ENCODE measurements around the gene CCSER1. TPM values are rescaled to one million over a fixed set of nuclear protein-coding genes. Genes with fewer than 3 reads are reported as not detected.
"Not testable (repeated sequence)": the region's sequence is repeated elsewhere in the genome, so short reads cannot be mapped to it uniquely, and the experiment has no call there.

CCSER1 gene
- total RNA-seq, 1 experiment from 2014 or later: 5.9 TPM

DNA sequence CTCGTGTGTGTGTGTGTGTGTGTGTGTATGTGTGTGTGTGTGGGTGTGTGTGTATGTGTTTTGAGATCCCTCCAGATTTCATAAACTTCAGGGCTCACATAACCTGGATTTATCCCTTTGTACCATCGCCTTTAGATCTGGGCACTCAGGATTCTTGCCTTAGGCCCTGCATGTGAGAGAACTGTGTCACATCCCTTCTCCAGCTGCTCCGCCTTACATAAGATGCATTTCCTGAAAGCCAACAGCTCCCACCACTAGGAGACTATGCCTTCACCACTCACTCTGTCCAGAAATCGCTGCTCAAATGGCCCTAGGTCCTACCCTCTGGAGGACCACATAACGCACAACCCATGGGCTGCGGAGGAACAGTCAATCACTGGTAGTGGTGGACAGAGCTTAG is 348.8 kb downstream of the CCSER1 start:
- TF ChIP-seq CTCF (conservative IDR thresholded peaks at IDR 0.05) (no peak), EZH2 (IDR thresholded peaks at IDR 0.05; ENCODE audit: low read depth) (no peak)
- Histone ChIP-seq H3K79me2 (ENCODE audit: low read depth) (no peaks in the 10 kb centered on the region), H3K4me2 (no peak overlapping the region), H3K9me3 (ENCODE audit: insufficient read depth, low read depth) (no peaks in the 10 kb centered on the region), H3K4me1 (replicated peaks; ENCODE audit: insufficient read depth) (no peaks in the 10 kb centered on the region), H3K4me3 (no peak overlapping the region), H2AFZ (no peak overlapping the region), H3F3A (ENCODE audit: insufficient read depth, low read depth) (no peaks in the 10 kb centered on the region), H3K36me3 (ENCODE audit: low read depth) (no peaks in the 10 kb centered on the region), H3K27me3 (ENCODE audit: insufficient read depth, low read depth) (no peaks in the 10 kb centered on the region), H3K9me2 (ENCODE audit: insufficient read depth) (no peaks in the 10 kb centered on the region), H3K27ac (no peak overlapping the region), H4K20me1 (ENCODE audit: insufficient read depth) (no peaks in the 10 kb centered on the region)
- CTCF ChIA-PET: no interaction called here
- POLR2A ChIA-PET (ENCODE audit: unreplicated experiment): no interaction called here
- no TSS peak for BruUV-seq (replicated peaks)
- no peak for DNase-seq
- intact Hi-C loops (cut with micrococcal nuclease; ENCODE audit: unreplicated experiment): no loop called here

DNA sequence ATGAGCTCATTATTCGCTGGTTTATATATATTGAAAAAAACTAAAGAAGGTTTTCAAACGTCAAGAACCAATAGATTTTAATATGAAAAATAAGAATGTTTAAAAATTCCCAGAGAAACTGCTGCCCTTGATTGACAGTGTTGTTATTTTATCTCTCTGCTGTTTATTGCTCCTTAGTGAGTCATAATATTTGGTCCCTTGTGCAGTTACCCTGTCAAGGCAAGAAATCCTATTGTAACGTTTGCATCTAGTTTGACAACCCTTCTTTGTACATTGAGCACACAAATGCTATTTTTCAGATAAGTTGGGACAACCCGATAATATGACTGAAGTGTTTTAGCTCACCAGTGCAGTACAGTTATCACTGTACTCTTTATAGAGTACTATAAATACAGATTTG is 349.4 kb downstream of the CCSER1 start:
- intact Hi-C loops (cut with micrococcal nuclease; ENCODE audit: unreplicated experiment): no loop called here
- Histone ChIP-seq H3K9me2 (ENCODE audit: insufficient read depth) (no peaks in the 10 kb centered on the region), H3K27ac (no peak overlapping the region), H3K36me3 (ENCODE audit: low read depth) (no peaks in the 10 kb centered on the region), H3K4me3 (no peak overlapping the region), H3K9me3 (ENCODE audit: insufficient read depth, low read depth) (no peaks in the 10 kb centered on the region), H4K20me1 (ENCODE audit: insufficient read depth) (no peaks in the 10 kb centered on the region), H3K4me1 (replicated peaks; ENCODE audit: insufficient read depth) (no peaks in the 10 kb centered on the region), H3K79me2 (ENCODE audit: low read depth) (no peaks in the 10 kb centered on the region), H2AFZ (no peak overlapping the region), H3K27me3 (ENCODE audit: insufficient read depth, low read depth) (no peaks in the 10 kb centered on the region), H3F3A (ENCODE audit: insufficient read depth, low read depth) (no peaks in the 10 kb centered on the region), H3K4me2 (no peak overlapping the region)
- ChIA-PET POLR2A (ENCODE audit: unreplicated experiment) (no interaction called here), CTCF (no interaction called here)
- DNase-seq: no peak
- TF ChIP-seq CTCF (conservative IDR thresholded peaks at IDR 0.05) (no peak), EZH2 (IDR thresholded peaks at IDR 0.05; ENCODE audit: low read depth) (no peak)
- no TSS peak for BruUV-seq (replicated peaks)

DNA sequence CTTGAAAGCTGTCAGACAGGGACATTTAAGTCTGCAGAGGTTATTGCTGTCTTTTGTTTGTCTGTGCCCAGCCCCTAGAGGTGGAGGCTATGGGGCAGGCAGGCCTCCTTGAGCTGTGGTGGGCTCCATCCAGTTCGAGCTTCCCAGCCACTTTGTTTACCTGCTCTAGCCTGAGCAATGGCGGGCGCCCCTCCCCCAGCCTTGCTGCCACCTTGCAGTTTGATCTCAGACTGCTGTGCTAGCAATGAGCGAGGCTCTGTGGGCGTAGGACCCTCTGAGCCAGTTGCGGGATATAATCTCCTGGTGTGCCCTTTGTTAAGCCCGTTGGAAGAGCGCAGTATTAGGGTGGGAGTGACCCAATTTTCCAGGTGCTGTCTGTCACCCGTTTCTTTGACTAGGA is 357.7 kb downstream of the CCSER1 start:
- H2AFZ ChIP-seq; H3K4me3 ChIP-seq; H3K4me2 ChIP-seq; H3K9me3 ChIP-seq (ENCODE audit: insufficient read depth, low read depth); H3K4me1 ChIP-seq (replicated peaks; ENCODE audit: insufficient read depth); H3K79me2 ChIP-seq (ENCODE audit: low read depth); H3F3A ChIP-seq (ENCODE audit: insufficient read depth, low read depth); H3K36me3 ChIP-seq (ENCODE audit: low read depth); H3K27ac ChIP-seq; H3K9me2 ChIP-seq (ENCODE audit: insufficient read depth); CTCF ChIA-PET; DNase-seq; intact Hi-C loops (cut with micrococcal nuclease; ENCODE audit: unreplicated experiment); POLR2A ChIA-PET (ENCODE audit: unreplicated experiment); H3K27me3 ChIP-seq (ENCODE audit: insufficient read depth, low read depth); BruUV-seq (replicated peaks); H4K20me1 ChIP-seq (ENCODE audit: insufficient read depth): not testable (repeated sequence)

DNA sequence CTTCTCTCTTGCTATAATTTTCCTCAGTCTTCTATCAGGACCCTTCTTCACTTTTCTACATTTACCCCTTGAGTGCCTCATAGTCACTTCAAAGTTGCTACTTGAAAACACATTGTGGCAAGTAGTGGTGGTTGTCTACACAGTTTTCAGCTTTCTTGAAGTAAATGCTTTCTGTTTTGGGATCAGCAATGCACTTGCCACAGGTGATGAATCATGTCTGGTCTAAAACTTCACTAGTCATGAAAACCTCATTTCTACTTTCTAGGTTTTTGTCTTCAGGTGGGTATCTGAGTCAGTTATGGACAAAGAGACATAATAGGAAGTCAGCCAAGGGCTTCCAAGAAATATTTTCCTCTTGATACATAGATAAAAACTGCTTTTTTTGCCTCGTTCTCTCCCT is 359.2 kb downstream of the CCSER1 start:
- no peak overlapping the region for H2AFZ ChIP-seq
- no peaks in the 10 kb centered on the region for H3K4me1 ChIP-seq (replicated peaks; ENCODE audit: insufficient read depth)
- CTCF ChIA-PET: no interaction called here
- H3K9me3 ChIP-seq (ENCODE audit: insufficient read depth, low read depth): no peaks in the 10 kb centered on the region
- POLR2A ChIA-PET (ENCODE audit: unreplicated experiment): no interaction called here
- no peak overlapping the region for H3K4me2 ChIP-seq
- DNase-seq: no peak
- no peaks in the 10 kb centered on the region for H4K20me1 ChIP-seq (ENCODE audit: insufficient read depth)
- H3F3A ChIP-seq (ENCODE audit: insufficient read depth, low read depth): no peaks in the 10 kb centered on the region
- H3K9me2 ChIP-seq (ENCODE audit: insufficient read depth): no peaks in the 10 kb centered on the region
- TF ChIP-seq CTCF (conservative IDR thresholded peaks at IDR 0.05) (no peak), EZH2 (IDR thresholded peaks at IDR 0.05; ENCODE audit: low read depth) (no peak)
- no peaks in the 10 kb centered on the region for H3K36me3 ChIP-seq (ENCODE audit: low read depth)
- no TSS peak for BruUV-seq (replicated peaks)
- H3K4me3 ChIP-seq: no peak overlapping the region
- intact Hi-C loops (cut with micrococcal nuclease; ENCODE audit: unreplicated experiment): no loop called here
- H3K27ac ChIP-seq: no peak overlapping the region
- H3K79me2 ChIP-seq (ENCODE audit: low read depth): no peaks in the 10 kb centered on the region
- no peaks in the 10 kb centered on the region for H3K27me3 ChIP-seq (ENCODE audit: insufficient read depth, low read depth)

All from PC-9 (cell line).